ENCODE results near the gene MCTP1.

The MCTP1 gene

DNA sequence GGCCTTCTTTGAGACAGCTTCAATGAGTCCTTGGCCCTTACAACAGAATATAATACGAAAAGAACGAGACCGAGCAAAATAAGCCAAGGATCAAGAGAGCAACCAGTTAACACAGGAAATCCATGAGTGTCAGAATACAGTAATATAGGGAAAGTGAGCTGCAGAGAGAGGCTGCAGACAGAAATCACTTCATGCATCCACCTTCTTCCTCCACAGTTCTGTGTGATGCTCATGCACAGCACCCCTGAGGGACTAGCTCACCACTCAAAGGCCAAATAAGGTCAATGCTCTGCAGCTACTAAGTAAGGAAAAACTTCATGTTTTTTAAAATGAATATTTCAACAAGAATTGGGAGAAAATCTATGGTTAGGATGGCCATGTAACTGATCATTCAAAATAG lies 257.1 kb downstream of the MCTP1 start:
- TF ChIP-seq, protein P1, sequence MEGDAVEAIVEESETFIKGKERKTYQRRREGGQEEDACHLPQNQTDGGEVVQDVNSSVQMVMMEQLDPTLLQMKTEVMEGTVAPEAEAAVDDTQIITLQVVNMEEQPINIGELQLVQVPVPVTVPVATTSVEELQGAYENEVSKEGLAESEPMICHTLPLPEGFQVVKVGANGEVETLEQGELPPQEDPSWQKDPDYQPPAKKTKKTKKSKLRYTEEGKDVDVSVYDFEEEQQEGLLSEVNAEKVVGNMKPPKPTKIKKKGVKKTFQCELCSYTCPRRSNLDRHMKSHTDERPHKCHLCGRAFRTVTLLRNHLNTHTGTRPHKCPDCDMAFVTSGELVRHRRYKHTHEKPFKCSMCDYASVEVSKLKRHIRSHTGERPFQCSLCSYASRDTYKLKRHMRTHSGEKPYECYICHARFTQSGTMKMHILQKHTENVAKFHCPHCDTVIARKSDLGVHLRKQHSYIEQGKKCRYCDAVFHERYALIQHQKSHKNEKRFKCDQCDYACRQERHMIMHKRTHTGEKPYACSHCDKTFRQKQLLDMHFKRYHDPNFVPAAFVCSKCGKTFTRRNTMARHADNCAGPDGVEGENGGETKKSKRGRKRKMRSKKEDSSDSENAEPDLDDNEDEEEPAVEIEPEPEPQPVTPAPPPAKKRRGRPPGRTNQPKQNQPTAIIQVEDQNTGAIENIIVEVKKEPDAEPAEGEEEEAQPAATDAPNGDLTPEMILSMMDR (conservative IDR thresholded peaks at IDR 0.05; ENCODE audit: low read depth), result no peak
- ChIA-PET POLR2A (ENCODE audit: low non-redundant PET) (no interaction called here), CTCF (no interaction called here)
- H3K27ac ChIP-seq, result no peak overlapping the region
- no peak for DNase-seq (ENCODE audit: low spot score)

DNA sequence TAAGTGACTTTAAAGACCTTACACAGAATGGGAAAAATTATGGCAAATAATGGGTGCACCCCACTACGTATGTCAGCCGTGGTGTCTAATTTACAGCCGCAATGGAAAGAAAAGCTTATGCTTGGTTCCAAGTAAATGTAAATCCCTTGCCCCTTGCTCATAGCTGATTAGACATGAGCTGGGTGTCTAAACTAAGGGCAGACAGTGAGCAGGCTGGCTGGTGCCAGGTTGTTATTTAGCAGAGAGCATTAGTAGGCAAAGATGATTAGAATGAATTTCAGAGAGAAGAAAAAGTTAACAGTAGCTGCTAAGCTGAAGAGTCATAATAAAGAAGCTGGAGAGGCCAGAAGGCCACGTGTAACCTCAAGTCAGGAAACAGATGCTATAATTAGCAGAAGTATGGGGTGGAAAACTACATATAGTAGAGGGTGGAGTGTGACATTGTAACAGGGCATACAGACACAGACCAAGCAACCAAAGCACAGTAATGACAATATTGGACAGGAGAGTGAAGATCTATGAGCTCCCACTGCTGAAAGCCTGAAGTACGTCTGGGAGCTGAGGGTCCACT lies 257.7 kb downstream of the MCTP1 start:
- no peak overlapping the region for H3K27ac ChIP-seq
- ChIA-PET CTCF (interaction anchor here (0.7 kb wide), 1 partner anchor 124 kb away, joined by 4 read pairs; no protein-coding TSS in a partner anchor), POLR2A (ENCODE audit: low non-redundant PET) (no interaction called here)
- DNase-seq (ENCODE audit: low spot score), result no peak
- TF ChIP-seq, protein P1 (conservative IDR thresholded peaks at IDR 0.05; ENCODE audit: low read depth), result no peak

DNA sequence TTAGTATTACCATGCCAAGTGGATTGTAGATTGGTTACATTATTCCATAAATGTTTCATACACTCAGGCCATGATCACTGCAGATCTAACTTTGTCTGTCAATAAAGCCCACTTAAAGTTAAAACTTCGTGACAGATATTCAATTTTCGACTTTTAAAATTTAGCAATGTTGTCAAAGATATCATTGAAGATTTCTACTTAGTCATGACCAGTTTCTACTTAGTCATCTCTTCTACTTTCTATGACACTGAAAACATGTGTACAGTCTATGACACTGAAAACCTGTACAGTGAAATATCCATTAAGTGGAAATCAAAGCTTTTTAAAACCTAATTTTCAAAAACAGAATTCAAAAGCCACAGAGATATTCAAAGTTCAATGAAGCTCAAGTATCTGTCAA lies 258.2 kb downstream of the MCTP1 start:
- TF ChIP-seq, protein P1 (conservative IDR thresholded peaks at IDR 0.05; ENCODE audit: low read depth), result no peak
- no peak for DNase-seq (ENCODE audit: low spot score)
- H3K27ac ChIP-seq, result no peak overlapping the region
- POLR2A ChIA-PET (ENCODE audit: low non-redundant PET), result no interaction called here
- CTCF ChIA-PET, result interaction anchor here (0.7 kb wide), 1 partner anchor 125 kb away, joined by 4 read pairs; no protein-coding TSS in a partner anchor

DNA sequence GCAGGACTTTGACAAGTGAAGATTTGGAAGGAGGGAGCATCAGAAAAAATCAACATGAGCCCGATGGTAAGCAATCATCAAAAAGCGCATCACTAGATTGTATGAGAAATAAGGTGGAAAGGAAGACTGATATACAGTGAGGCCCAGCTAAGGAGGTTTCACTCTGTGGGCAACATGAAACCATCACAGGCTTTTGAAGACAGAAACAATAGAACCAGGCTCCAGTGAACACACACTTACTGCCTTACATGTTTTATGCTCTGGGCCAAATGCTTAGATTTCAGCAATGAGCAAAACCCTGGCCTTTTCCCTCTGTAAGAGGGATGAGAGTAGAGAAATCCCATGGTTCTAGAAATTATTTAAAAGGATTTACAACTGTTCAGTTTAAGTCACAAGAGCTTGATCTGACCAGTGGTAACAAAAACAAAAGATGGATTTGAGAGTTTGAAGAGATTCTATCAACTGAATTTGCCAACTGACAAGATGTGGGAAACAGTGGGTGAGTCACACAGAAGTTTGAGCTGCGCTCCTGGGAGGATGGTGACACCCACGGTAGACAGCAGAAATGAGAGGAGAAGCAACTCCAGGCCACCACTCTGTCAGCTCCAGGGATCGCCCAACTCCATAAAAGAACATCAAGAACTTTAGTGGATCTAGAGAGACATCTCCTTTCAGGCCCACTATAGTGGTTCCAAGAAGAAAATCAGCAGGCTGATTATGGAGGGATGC lies 261.8 kb downstream of the MCTP1 start:
- ChIA-PET CTCF (interaction anchor here (0.6 kb wide), 1 partner anchor 33 kb away, joined by 3 read pairs; no protein-coding TSS in a partner anchor), POLR2A (ENCODE audit: low non-redundant PET) (no interaction called here)
- TF ChIP-seq, protein P1 (conservative IDR thresholded peaks at IDR 0.05; ENCODE audit: low read depth), result no peak
- no peak for DNase-seq (ENCODE audit: low spot score)
- H3K27ac ChIP-seq, result no peak overlapping the region

DNA sequence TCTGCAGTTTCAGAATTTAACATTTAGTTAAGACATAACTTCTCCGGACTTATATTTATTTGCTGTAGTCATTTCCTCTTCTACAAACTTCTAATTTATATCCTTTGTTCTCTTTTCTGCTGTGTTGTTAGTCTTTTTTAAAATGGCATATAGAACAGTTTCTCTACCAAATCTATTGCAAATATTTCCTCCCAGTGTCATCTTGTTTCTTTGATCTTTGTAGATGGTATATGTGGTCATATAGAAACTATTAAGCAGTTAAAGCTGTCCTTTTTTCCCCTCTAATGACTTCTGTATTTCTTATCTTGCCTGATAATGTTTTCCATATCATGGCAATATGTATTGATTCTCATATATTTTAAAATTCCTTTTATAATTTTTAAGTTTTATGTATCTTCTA lies 264.5 kb downstream of the MCTP1 start:
- TF ChIP-seq, protein P1 (conservative IDR thresholded peaks at IDR 0.05; ENCODE audit: low read depth), result no peak
- ChIA-PET POLR2A (ENCODE audit: low non-redundant PET) (no interaction called here), CTCF (interaction anchor here (1.0 kb wide), 1 partner anchor 10 kb away, joined by 8 read pairs; no protein-coding TSS in a partner anchor)
- DNase-seq (ENCODE audit: low spot score), result no peak
- H3K27ac ChIP-seq, result no peak overlapping the region

DNA sequence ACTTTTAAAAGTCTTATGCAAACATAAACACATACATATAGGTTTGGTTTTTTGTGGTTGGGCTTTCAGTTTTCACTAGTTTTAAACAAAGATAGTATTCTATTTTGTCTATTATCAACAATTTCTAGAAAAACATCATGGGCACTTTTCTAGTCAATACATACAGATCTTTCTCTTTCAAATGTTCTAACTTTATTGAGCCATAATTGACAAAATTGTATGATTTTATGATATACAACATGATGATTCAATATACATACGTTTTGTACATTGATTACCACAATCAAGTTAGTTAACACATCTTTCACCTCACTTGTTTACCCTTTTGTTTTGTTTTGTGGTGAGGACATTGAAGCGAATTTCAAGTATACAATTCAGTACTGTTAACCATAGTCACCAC lies 265.9 kb downstream of the MCTP1 start:
- ChIA-PET CTCF (no interaction called here), POLR2A (ENCODE audit: low non-redundant PET) (no interaction called here)
- TF ChIP-seq, protein P1 (conservative IDR thresholded peaks at IDR 0.05; ENCODE audit: low read depth), result no peak
- DNase-seq (ENCODE audit: low spot score), result no peak
- no peak overlapping the region for H3K27ac ChIP-seq

All from RWPE1 (cell line).